ENCODE measurements around the gene SRC.

Gene SRC

GRCh38 chr20:37416100-37416847 is 70.3 kb downstream of the SRC start:
- H3K27ac ChIP-seq, result no peak overlapping the region
- TF ChIP-seq CTCF (conservative IDR thresholded peaks at IDR 0.05; ENCODE audit: low read depth, low read length), result no peak
- H2AFZ ChIP-seq (ENCODE audit: low read depth), result no peak overlapping the region
- H3K4me1 ChIP-seq (ENCODE audit: low read depth, poor library complexity, severe bottlenecking), result no peaks in the 10 kb centered on the region
- no peak overlapping the region for H3K9ac ChIP-seq
- H3K79me2 ChIP-seq (ENCODE audit: insufficient read depth, low read depth), result no peaks in the 10 kb centered on the region
- H3K4me2 ChIP-seq, result no peak overlapping the region
- no peaks in the 10 kb centered on the region for H4K20me1 ChIP-seq (ENCODE audit: insufficient read depth)
- H3K36me3 ChIP-seq (ENCODE audit: insufficient read depth), result no peaks in the 10 kb centered on the region
- no peak overlapping the region for H3K4me3 ChIP-seq (IDR thresholded peaks at IDR 0.05; ENCODE audit: insufficient read depth, low read depth, low read length)
- peaks cover 33% of the 10 kb centered on the region; the same call in 1 of the 2 replicates for H3K27me3 ChIP-seq (ENCODE audit: insufficient read depth, low read depth)

GRCh38 chr20:37416848-37417616 is 71.1 kb downstream of the SRC start:
- no peak overlapping the region for H3K27ac ChIP-seq
- H3K4me3 ChIP-seq (IDR thresholded peaks at IDR 0.05; ENCODE audit: insufficient read depth, low read depth, low read length), result no peak overlapping the region
- no peak overlapping the region for H2AFZ ChIP-seq (ENCODE audit: low read depth)
- H3K79me2 ChIP-seq (ENCODE audit: insufficient read depth, low read depth), result no peaks in the 10 kb centered on the region
- no peaks in the 10 kb centered on the region for H3K36me3 ChIP-seq (ENCODE audit: insufficient read depth)
- no peak overlapping the region for H3K9ac ChIP-seq
- no peaks in the 10 kb centered on the region for H3K4me1 ChIP-seq (ENCODE audit: low read depth, poor library complexity, severe bottlenecking)
- no peaks in the 10 kb centered on the region for H4K20me1 ChIP-seq (ENCODE audit: insufficient read depth)
- no peak overlapping the region for H3K4me2 ChIP-seq
- H3K27me3 ChIP-seq (ENCODE audit: insufficient read depth, low read depth), result peaks cover 36% of the 10 kb centered on the region; the same call in 1 of the 2 replicates
- TF ChIP-seq CTCF (conservative IDR thresholded peaks at IDR 0.05; ENCODE audit: low read depth, low read length), result no peak

GRCh38 chr20:37417617-37418467 is 71.9 kb downstream of the SRC start:
- TF ChIP-seq CTCF (conservative IDR thresholded peaks at IDR 0.05; ENCODE audit: low read depth, low read length), result no peak
- no peak overlapping the region for H3K4me2 ChIP-seq
- no peak overlapping the region for H3K9ac ChIP-seq
- H2AFZ ChIP-seq (ENCODE audit: low read depth), result no peak overlapping the region
- H3K4me3 ChIP-seq (IDR thresholded peaks at IDR 0.05; ENCODE audit: insufficient read depth, low read depth, low read length), result no peak overlapping the region
- H4K20me1 ChIP-seq (ENCODE audit: insufficient read depth), result no peaks in the 10 kb centered on the region
- no peak overlapping the region for H3K27ac ChIP-seq
- no peaks in the 10 kb centered on the region for H3K79me2 ChIP-seq (ENCODE audit: insufficient read depth, low read depth)
- H3K27me3 ChIP-seq (ENCODE audit: insufficient read depth, low read depth), result peaks cover 41% of the 10 kb centered on the region; the same call in 1 of the 2 replicates
- no peaks in the 10 kb centered on the region for H3K4me1 ChIP-seq (ENCODE audit: low read depth, poor library complexity, severe bottlenecking)
- H3K36me3 ChIP-seq (ENCODE audit: insufficient read depth), result no peaks in the 10 kb centered on the region

- Histone ChIP-seq H3K36me3 (ENCODE audit: insufficient read depth) (no peaks in the 10 kb centered on the region), H3K4me3 (IDR thresholded peaks at IDR 0.05; ENCODE audit: insufficient read depth, low read depth, low read length) (no peak overlapping the region), H3K27me3 (ENCODE audit: insufficient read depth, low read depth) (peaks cover 45% of the 10 kb centered on the region), H3K9ac (no peak overlapping the region), H3K4me1 (ENCODE audit: low read depth, poor library complexity, severe bottlenecking) (no peaks in the 10 kb centered on the region), H3K4me2 (no peak overlapping the region), H3K27ac (no peak overlapping the region), H4K20me1 (ENCODE audit: insufficient read depth) (no peaks in the 10 kb centered on the region), H2AFZ (ENCODE audit: low read depth) (no peak overlapping the region), H3K79me2 (ENCODE audit: insufficient read depth, low read depth) (no peaks in the 10 kb centered on the region)
- TF ChIP-seq CTCF (conservative IDR thresholded peaks at IDR 0.05; ENCODE audit: low read depth, low read length), result no peak
Measured at GRCh38 chr20:37418591-37419109, 72.7 kb downstream of the SRC start.

Measured in KMS-11 (cell line).